Neural cell (in vitro differentiated cells): ENCODE results near the gene CLPSL2. TPM values are rescaled to one million over a fixed set of nuclear protein-coding genes. Genes with fewer than 3 reads are reported as not detected.

ENCODE experiments used
- H2AFZ ChIP-seq: fragments of 200-600, 300-800 bp; sonication (generic), shearing (Covaris generic); 2 replicates; pipeline ENCODE4 v1.6.0; 2014; ENCODE audit warnings: low read depth, mild to moderate bottlenecking, antibody characterized with exemption, low read length, moderate library complexity
- H3F3A ChIP-seq: fragments of 200-600 bp; shearing (Covaris generic); 2 replicates; pipeline ENCODE4 v1.6.1; 2016; ENCODE audit warnings: mild to moderate bottlenecking, moderate library complexity, mixed read lengths, antibody characterized with exemption, low read length; ENCODE audit not compliant: insufficient read depth, poor library complexity, severe bottlenecking
- H3K27ac ChIP-seq: fragments of 200-600, 300-800 bp; sonication (generic), shearing (Covaris generic); 2 replicates; pipeline ENCODE4 v1.5.1; 2014; ENCODE audit warnings: mild to moderate bottlenecking, low read length, moderate library complexity
- H3K27me3 ChIP-seq: fragments of 300-800, 200-600 bp; sonication (generic), shearing (Covaris generic); 2 replicates; pipeline ENCODE4 v1.6.0; 2014; ENCODE audit warnings: mild to moderate bottlenecking, low read depth, low read length, moderate library complexity; ENCODE audit not compliant: insufficient read depth
- H3K36me3 ChIP-seq: fragments of 300-800, 200-600 bp; sonication (generic), shearing (Covaris generic); 2 replicates; pipeline ENCODE4 v1.5.1; 2014; ENCODE audit warnings: mild to moderate bottlenecking, antibody characterized with exemption, low read length, moderate library complexity; ENCODE audit not compliant: insufficient read depth
- H3K4me2 ChIP-seq: fragments of 300-800, 200-600 bp; sonication (generic), shearing (Covaris generic); 2 replicates; pipeline ENCODE4 v1.6.0; 2014; ENCODE audit warnings: mild to moderate bottlenecking, low read length
- H3K4me3 ChIP-seq: fragments of 300-800, 200-600 bp; sonication (generic), shearing (Covaris generic); 2 replicates; pipeline ENCODE4 v1.5.1; 2014; ENCODE audit warnings: mild to moderate bottlenecking, low read length, moderate library complexity
- H3K79me2 ChIP-seq: fragments of 200-600 bp; shearing (Covaris generic); replicated peaks from 2 replicates; pipeline ENCODE4 v1.6.0; 2014; ENCODE audit warnings: mild to moderate bottlenecking, low read length, moderate library complexity; ENCODE audit not compliant: insufficient read depth
- H3K9ac ChIP-seq: fragments of 300-800, 200-600 bp; sonication (generic), shearing (Covaris generic); 2 replicates; pipeline ENCODE4 v1.6.1; 2016; ENCODE audit warnings: mild to moderate bottlenecking, low read length, mixed read lengths
- H3K9me2 ChIP-seq: fragments of 200-600 bp; shearing (Covaris generic); 2 replicates; pipeline ENCODE4 v1.6.1; 2016; ENCODE audit warnings: mild to moderate bottlenecking, low read length, mixed read lengths; ENCODE audit not compliant: insufficient read depth
- H3K9me3 ChIP-seq: fragments of 200-600, 300-800 bp; sonication (generic), shearing (Covaris generic); 2 replicates; pipeline ENCODE4 v1.6.1; 2016; ENCODE audit warnings: mild to moderate bottlenecking, mixed run types, low read length, moderate library complexity, mixed read lengths
- H4K20me1 ChIP-seq: fragments of 200-600 bp; shearing (Covaris generic); 2 replicates; pipeline ENCODE4 v1.6.1; 2016; ENCODE audit warnings: mild to moderate bottlenecking, mixed run types; ENCODE audit not compliant: insufficient read depth
- EP300 ChIP-seq: fragments of 450-650 bp; conservative IDR thresholded peaks from 2 replicates; pipeline ENCODE4 v1.6.1; 2014; ENCODE audit warnings: antibody characterized with exemption, mild to moderate bottlenecking, moderate library complexity; ENCODE audit not compliant: poor library complexity, severe bottlenecking
- EZH2 ChIP-seq: fragments of 200-600, 300-800 bp; shearing (Covaris generic), sonication (generic); IDR thresholded peaks from 2 replicates; pipeline ENCODE4 v1.6.1; 2014; ENCODE audit warnings: antibody characterized with exemption, low read length, borderline replicate concordance, mild to moderate bottlenecking; ENCODE audit not compliant: insufficient read depth, poor library complexity, severe bottlenecking
- MXI1 ChIP-seq: fragments of 450-650 bp; conservative IDR thresholded peaks from 2 replicates; pipeline ENCODE4 v1.6.1; 2014; ENCODE audit warnings: antibody characterized with exemption, mild to moderate bottlenecking; ENCODE audit not compliant: poor library complexity, severe bottlenecking
- POLR2AphosphoS5 ChIP-seq: IDR thresholded peaks from 2 replicates; pipeline ENCODE4 v1.6.1; 2012
- RAD21 ChIP-seq: fragments of 450-650 bp; conservative IDR thresholded peaks from 2 replicates; pipeline ENCODE4 v1.6.1; 2014; ENCODE audit warnings: antibody characterized with exemption, mild to moderate bottlenecking, moderate library complexity
- SMC3 ChIP-seq: fragments of 450-650 bp; conservative IDR thresholded peaks from 2 replicates; pipeline ENCODE4 v1.6.1; 2014; ENCODE audit warnings: antibody characterized with exemption, mild to moderate bottlenecking, moderate library complexity; ENCODE audit not compliant: poor library complexity
- TAF1 ChIP-seq: IDR thresholded peaks from 2 replicates; pipeline ENCODE4 v1.6.1; 2012; ENCODE audit warnings: low read depth
- polyA plus RNA-seq: library from polyadenylated mRNA; depleted of rRNA; stranded (reverse); fragments of >200 nt; gene quantifications from 2 replicates; pipeline ENCODE4 v1.2.3, GENCODE V29; 2014
- TF ChIP-seq, protein P1 (sequence below): IDR thresholded peaks from 2 replicates; pipeline ENCODE4 v1.6.1; 2012; ENCODE audit warnings: borderline replicate concordance
- TF ChIP-seq, protein P2 (sequence below): fragments of 450-650 bp; IDR thresholded peaks from 2 replicates; pipeline ENCODE4 v1.5.1; 2014; ENCODE audit warnings: antibody characterized with exemption, mild to moderate bottlenecking, moderate library complexity; ENCODE audit not compliant: poor library complexity, severe bottlenecking

The CLPSL2 gene
- polyA plus RNA-seq, 1 donor from 2014 or later = not detected

DNA sequence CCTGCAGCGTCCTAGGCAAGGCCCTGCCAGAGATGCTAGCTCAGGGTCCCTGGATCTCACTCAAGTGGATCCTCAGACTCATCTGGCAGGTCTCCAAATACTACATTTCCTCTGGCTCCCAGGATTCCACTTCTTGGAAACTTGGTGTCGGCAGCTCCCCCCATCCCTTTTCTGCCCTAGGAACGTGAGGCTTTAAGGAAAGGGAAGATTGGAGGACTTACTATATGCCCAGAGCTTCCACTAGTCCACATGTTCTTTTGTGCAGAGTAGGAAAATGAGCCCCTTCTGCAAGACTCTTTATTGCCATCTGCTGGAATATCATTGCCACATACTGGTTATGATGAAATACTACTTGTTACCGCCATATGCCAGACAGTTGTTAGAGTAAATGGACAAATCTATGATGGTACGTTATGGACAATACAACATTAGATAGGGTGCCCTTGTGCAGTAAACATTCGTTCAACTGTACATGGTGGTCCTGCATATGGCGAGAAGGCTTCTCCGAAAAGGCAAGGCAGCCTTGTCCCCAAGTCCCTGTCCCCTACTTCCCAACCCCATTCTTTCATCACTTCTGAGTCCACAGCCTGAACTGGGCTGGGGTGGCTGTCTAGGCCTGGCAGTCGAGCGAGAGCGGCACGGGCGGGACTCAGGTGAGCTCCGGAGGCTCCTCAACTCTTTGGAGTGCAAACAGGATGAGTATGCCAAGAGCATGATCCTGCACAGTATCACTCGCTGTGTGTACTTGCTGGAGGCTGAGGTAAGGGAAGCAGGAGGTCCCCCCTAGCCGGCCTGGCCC, 38.8 kb upstream of the CLPSL2 start:
- peak; percentile 53 for TF ChIP-seq MXI1
- TF ChIP-seq, protein P1, sequence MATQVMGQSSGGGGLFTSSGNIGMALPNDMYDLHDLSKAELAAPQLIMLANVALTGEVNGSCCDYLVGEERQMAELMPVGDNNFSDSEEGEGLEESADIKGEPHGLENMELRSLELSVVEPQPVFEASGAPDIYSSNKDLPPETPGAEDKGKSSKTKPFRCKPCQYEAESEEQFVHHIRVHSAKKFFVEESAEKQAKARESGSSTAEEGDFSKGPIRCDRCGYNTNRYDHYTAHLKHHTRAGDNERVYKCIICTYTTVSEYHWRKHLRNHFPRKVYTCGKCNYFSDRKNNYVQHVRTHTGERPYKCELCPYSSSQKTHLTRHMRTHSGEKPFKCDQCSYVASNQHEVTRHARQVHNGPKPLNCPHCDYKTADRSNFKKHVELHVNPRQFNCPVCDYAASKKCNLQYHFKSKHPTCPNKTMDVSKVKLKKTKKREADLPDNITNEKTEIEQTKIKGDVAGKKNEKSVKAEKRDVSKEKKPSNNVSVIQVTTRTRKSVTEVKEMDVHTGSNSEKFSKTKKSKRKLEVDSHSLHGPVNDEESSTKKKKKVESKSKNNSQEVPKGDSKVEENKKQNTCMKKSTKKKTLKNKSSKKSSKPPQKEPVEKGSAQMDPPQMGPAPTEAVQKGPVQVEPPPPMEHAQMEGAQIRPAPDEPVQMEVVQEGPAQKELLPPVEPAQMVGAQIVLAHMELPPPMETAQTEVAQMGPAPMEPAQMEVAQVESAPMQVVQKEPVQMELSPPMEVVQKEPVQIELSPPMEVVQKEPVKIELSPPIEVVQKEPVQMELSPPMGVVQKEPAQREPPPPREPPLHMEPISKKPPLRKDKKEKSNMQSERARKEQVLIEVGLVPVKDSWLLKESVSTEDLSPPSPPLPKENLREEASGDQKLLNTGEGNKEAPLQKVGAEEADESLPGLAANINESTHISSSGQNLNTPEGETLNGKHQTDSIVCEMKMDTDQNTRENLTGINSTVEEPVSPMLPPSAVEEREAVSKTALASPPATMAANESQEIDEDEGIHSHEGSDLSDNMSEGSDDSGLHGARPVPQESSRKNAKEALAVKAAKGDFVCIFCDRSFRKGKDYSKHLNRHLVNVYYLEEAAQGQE = no peak
- no peak for TF ChIP-seq TAF1
- no peak for TF ChIP-seq EP300
- TF ChIP-seq, protein P2, sequence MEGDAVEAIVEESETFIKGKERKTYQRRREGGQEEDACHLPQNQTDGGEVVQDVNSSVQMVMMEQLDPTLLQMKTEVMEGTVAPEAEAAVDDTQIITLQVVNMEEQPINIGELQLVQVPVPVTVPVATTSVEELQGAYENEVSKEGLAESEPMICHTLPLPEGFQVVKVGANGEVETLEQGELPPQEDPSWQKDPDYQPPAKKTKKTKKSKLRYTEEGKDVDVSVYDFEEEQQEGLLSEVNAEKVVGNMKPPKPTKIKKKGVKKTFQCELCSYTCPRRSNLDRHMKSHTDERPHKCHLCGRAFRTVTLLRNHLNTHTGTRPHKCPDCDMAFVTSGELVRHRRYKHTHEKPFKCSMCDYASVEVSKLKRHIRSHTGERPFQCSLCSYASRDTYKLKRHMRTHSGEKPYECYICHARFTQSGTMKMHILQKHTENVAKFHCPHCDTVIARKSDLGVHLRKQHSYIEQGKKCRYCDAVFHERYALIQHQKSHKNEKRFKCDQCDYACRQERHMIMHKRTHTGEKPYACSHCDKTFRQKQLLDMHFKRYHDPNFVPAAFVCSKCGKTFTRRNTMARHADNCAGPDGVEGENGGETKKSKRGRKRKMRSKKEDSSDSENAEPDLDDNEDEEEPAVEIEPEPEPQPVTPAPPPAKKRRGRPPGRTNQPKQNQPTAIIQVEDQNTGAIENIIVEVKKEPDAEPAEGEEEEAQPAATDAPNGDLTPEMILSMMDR = peak; percentile 95
- no peak for TF ChIP-seq POLR2AphosphoS5
- peak; percentile 97 for TF ChIP-seq SMC3
- TF ChIP-seq RAD21 = peak; percentile 92
- TF ChIP-seq EZH2 = no peak
- H3K79me2 ChIP-seq = no peaks in the 10 kb centered on the region
- no peak overlapping the region for H3K4me3 ChIP-seq
- H2AFZ ChIP-seq = peak overlapping the region; percentile 18
- no peaks in the 10 kb centered on the region for H3K9me2 ChIP-seq
- no peak overlapping the region for H3K4me2 ChIP-seq
- H3K27ac ChIP-seq = no peak overlapping the region
- H4K20me1 ChIP-seq = no peaks in the 10 kb centered on the region
- no peak overlapping the region for H3K9ac ChIP-seq
- no peaks in the 10 kb centered on the region for H3K9me3 ChIP-seq
- peaks cover 3% of the 10 kb centered on the region for H3F3A ChIP-seq
- no peaks in the 10 kb centered on the region for H3K27me3 ChIP-seq
- no peaks in the 10 kb centered on the region for H3K36me3 ChIP-seq

DNA sequence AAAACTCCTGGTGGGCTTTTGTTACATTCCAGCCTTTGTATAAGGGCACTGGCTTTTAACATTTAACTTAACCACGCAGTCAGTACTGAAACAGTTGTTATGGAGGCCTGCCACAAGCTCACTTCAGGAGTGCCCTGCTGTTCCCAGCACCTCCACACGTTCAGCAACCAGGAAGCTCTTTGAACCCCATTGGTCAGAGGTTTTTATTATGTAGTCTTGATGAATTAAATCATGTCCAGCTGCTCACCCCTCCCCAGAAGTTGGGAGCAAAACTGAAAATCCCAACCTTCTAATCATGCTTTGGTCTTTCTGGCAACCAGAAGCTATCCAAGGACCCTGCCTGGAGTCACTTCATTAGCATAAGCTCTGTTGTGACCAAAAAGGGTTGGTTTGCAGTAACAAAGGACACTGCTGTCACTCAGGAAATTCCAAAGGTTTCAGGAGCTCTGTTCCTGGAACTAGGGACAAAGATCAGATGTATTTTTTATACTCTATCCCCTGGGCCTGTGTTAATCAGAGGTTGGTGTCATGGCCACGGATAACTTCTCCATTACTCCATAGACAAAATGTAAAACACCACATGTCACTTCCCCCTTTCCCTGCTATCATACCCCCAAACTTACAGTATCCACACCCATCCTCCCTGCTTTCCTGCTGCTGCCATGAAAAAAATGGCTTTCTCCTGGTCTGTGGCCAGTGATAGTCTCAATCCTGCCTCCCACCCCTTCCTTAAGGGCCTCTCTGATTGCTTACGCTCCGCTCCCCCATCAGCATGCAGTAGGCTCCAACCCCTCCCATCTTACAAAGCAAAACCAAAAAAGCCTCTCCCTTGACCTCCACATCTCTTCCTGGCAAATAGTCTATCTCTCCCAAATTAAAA, 36.5 kb upstream of the CLPSL2 start:
- Histone ChIP-seq H3F3A (no peaks in the 10 kb centered on the region), H4K20me1 (no peaks in the 10 kb centered on the region), H3K79me2 (no peaks in the 10 kb centered on the region), H3K27ac (no peak overlapping the region), H3K4me3 (no peak overlapping the region), H3K36me3 (no peaks in the 10 kb centered on the region), H2AFZ (no peak overlapping the region), H3K27me3 (no peaks in the 10 kb centered on the region), H3K9me2 (no peaks in the 10 kb centered on the region), H3K4me2 (no peak overlapping the region), H3K9ac (no peak overlapping the region), H3K9me3 (no peaks in the 10 kb centered on the region)
- TF ChIP-seq, protein P2 = no peak
- TF ChIP-seq TAF1 = no peak
- TF ChIP-seq, protein P1 = no peak
- no peak for TF ChIP-seq POLR2AphosphoS5
- TF ChIP-seq EP300 = no peak
- no peak for TF ChIP-seq EZH2
- no peak for TF ChIP-seq SMC3
- no peak for TF ChIP-seq MXI1
- TF ChIP-seq RAD21 = no peak
